Glutamatergic neuron (in vitro differentiated cells): ENCODE results near the gene GLRX3. TPM values are rescaled to one million over a fixed set of nuclear protein-coding genes. Genes with fewer than 3 reads are reported as not detected.

Experiments used
- DNase-seq: peaks from one replicate; pipeline ENCODE4 v3.0.0; 2022
- H3K27ac Mint-ChIP-seq: one replicate; pipeline ENCODE4 v1.8.0; 2020; ENCODE audit warnings: mild to moderate bottlenecking, mixed read lengths, inconsistent platforms; ENCODE audit not compliant: unreplicated experiment
- H3K27me3 Mint-ChIP-seq: one replicate; pipeline ENCODE4 v1.8.0; 2020; ENCODE audit warnings: mild to moderate bottlenecking, moderate library complexity, mixed read lengths, inconsistent platforms; ENCODE audit not compliant: unreplicated experiment
- H3K36me3 Mint-ChIP-seq: one replicate; pipeline ENCODE4 v1.8.0; 2020; ENCODE audit warnings: mild to moderate bottlenecking, mixed read lengths, inconsistent platforms; ENCODE audit not compliant: unreplicated experiment
- H3K4me1 Mint-ChIP-seq: one replicate; pipeline ENCODE4 v1.8.0; 2020; ENCODE audit warnings: mild to moderate bottlenecking, low read depth, mixed read lengths, inconsistent platforms; ENCODE audit not compliant: unreplicated experiment
- H3K4me3 Mint-ChIP-seq: one replicate; pipeline ENCODE4 v1.8.0; 2020; ENCODE audit warnings: mild to moderate bottlenecking, mixed read lengths, inconsistent platforms; ENCODE audit not compliant: unreplicated experiment
- H3K9me3 Mint-ChIP-seq: one replicate; pipeline ENCODE4 v1.8.0; 2020; ENCODE audit warnings: mild to moderate bottlenecking, moderate library complexity, mixed read lengths, inconsistent platforms; ENCODE audit not compliant: unreplicated experiment
- total RNA-seq: library from RNA; stranded (reverse); fragmentation: NEBNext Ultra II Directional; extraction: Animal tissue kit (Norgen Biotek cat#: 25700); gene quantifications from one replicate; pipeline ENCODE4 v1.2.1, GENCODE V29; 2021; ENCODE audit not compliant: unreplicated experiment
- TF ChIP-seq, protein P1 (sequence below): fragments of 200-600 bp; sonication (generic); IDR thresholded peaks from one replicate; pipeline ENCODE4 v1.5.0; 2021; ENCODE audit not compliant: partially characterized antibody, unreplicated experiment

The GLRX3 gene
- total RNA-seq, 1 donor from 2014 or later: 80.1 TPM

- TF ChIP-seq, protein P1, sequence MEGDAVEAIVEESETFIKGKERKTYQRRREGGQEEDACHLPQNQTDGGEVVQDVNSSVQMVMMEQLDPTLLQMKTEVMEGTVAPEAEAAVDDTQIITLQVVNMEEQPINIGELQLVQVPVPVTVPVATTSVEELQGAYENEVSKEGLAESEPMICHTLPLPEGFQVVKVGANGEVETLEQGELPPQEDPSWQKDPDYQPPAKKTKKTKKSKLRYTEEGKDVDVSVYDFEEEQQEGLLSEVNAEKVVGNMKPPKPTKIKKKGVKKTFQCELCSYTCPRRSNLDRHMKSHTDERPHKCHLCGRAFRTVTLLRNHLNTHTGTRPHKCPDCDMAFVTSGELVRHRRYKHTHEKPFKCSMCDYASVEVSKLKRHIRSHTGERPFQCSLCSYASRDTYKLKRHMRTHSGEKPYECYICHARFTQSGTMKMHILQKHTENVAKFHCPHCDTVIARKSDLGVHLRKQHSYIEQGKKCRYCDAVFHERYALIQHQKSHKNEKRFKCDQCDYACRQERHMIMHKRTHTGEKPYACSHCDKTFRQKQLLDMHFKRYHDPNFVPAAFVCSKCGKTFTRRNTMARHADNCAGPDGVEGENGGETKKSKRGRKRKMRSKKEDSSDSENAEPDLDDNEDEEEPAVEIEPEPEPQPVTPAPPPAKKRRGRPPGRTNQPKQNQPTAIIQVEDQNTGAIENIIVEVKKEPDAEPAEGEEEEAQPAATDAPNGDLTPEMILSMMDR: no peak
- Mint-ChIP-seq H3K9me3 (peaks cover 2% of the 10 kb centered on the region), H3K36me3 (no peaks in the 10 kb centered on the region), H3K4me3 (no peak overlapping the region), H3K27me3 (no peaks in the 10 kb centered on the region), H3K27ac (no peak overlapping the region), H3K4me1 (no peaks in the 10 kb centered on the region)
- no peak for DNase-seq
Observed at GRCh38 chr10:130167707-130168106, 31.5 kb downstream of the GLRX3 start.

- no peaks in the 10 kb centered on the region for H3K36me3 Mint-ChIP-seq
- no peak overlapping the region for H3K27ac Mint-ChIP-seq
- H3K9me3 Mint-ChIP-seq: peaks cover 2% of the 10 kb centered on the region
- H3K4me1 Mint-ChIP-seq: no peaks in the 10 kb centered on the region
- DNase-seq: no peak
- TF ChIP-seq, protein P1: no peak
- H3K27me3 Mint-ChIP-seq: no peaks in the 10 kb centered on the region
- no peak overlapping the region for H3K4me3 Mint-ChIP-seq
Observed at GRCh38 chr10:130169136-130169859, 33.1 kb downstream of the GLRX3 start.

DNA sequence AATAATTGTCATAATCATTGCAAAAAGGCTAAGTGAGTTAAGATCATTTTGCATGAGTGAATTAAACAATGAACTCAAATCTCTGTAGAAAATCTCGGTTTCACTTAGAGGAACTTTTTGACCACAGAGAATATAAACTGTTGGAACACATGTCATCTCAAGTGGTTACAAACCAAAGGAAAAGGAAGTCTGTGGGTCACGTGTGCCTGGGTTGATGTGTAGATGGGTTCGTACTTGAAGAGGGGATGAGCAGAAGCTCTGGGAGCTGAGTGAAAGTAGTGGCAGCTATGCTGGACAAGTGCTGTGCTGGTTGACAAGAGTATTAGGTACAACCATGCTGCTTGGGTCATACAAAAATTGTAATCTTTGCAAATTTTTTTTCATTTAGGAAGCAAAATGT is 35.0 kb downstream of the GLRX3 start:
- Mint-ChIP-seq H3K27ac (no peak overlapping the region), H3K4me1 (no peaks in the 10 kb centered on the region), H3K4me3 (no peak overlapping the region), H3K27me3 (no peaks in the 10 kb centered on the region), H3K9me3 (peaks cover 2% of the 10 kb centered on the region), H3K36me3 (no peaks in the 10 kb centered on the region)
- TF ChIP-seq, protein P1: no peak
- DNase-seq: no peak

DNA sequence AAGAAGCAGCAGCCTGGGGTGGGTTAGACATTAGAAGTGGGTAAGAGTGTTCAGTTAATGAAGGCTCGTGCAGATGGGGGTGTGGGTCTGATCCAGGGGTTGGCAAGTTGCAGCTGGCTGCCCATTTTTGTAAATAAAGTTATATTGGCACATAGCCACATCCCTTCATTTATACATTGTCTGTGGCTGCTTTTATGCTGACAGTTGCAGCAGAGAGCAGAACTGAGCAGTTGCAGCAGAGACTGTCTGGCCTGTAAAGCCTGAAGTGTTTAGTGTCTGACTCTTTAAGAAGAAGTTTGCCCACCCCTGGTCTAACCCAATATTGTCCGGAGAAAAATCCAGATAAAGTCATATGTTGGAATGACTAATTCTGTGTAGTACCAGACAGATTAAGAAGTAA is 38.1 kb downstream of the GLRX3 start:
- H3K27ac Mint-ChIP-seq: no peak overlapping the region
- no peaks in the 10 kb centered on the region for H3K36me3 Mint-ChIP-seq
- H3K4me1 Mint-ChIP-seq: no peaks in the 10 kb centered on the region
- H3K27me3 Mint-ChIP-seq: peaks cover 2% of the 10 kb centered on the region
- no peak overlapping the region for H3K4me3 Mint-ChIP-seq
- peaks cover 2% of the 10 kb centered on the region for H3K9me3 Mint-ChIP-seq
- DNase-seq: no peak
- TF ChIP-seq, protein P1: no peak

DNA sequence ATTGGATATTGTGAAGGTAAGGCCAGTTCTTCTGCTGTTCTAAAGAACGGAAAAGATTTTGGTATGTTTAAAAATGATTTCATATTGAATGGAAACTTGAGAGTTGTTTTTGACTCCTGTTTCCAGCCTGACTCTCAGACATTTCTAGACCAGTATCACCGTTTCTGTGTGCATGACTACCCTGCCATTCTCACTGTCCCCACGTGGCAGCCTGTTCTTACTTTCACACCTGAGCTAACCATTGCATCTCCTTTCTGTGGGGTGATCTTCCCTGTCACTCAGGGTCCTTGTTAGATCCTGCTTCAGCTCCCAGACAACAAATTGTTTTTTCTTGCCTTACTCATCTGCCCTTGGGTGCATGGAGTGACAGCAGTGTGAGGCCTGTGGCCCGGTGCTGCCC is 38.9 kb downstream of the GLRX3 start:
- DNase-seq: no peak
- Mint-ChIP-seq H3K9me3 (peaks cover 2% of the 10 kb centered on the region), H3K27me3 (peaks cover 2% of the 10 kb centered on the region), H3K4me3 (no peak overlapping the region), H3K36me3 (no peaks in the 10 kb centered on the region), H3K27ac (no peak overlapping the region), H3K4me1 (no peaks in the 10 kb centered on the region)
- TF ChIP-seq, protein P1: no peak
